Neural cell (in vitro differentiated cells): ENCODE results near the gene TRAK1. TPM values are rescaled to one million over a fixed set of nuclear protein-coding genes. Genes with fewer than 3 reads are reported as not detected.

ENCODE experiments used
- H2AFZ ChIP-seq: fragments of 200-600, 300-800 bp; sonication (generic), shearing (Covaris generic); 2 replicates; pipeline ENCODE4 v1.6.0; 2014; ENCODE audit warnings: low read depth, mild to moderate bottlenecking, antibody characterized with exemption, low read length, moderate library complexity
- H3F3A ChIP-seq: fragments of 200-600 bp; shearing (Covaris generic); 2 replicates; pipeline ENCODE4 v1.6.1; 2016; ENCODE audit warnings: mild to moderate bottlenecking, moderate library complexity, mixed read lengths, antibody characterized with exemption, low read length; ENCODE audit not compliant: insufficient read depth, poor library complexity, severe bottlenecking
- H3K27ac ChIP-seq: fragments of 200-600, 300-800 bp; sonication (generic), shearing (Covaris generic); 2 replicates; pipeline ENCODE4 v1.5.1; 2014; ENCODE audit warnings: mild to moderate bottlenecking, low read length, moderate library complexity
- H3K27me3 ChIP-seq: fragments of 300-800, 200-600 bp; sonication (generic), shearing (Covaris generic); 2 replicates; pipeline ENCODE4 v1.6.0; 2014; ENCODE audit warnings: mild to moderate bottlenecking, low read depth, low read length, moderate library complexity; ENCODE audit not compliant: insufficient read depth
- H3K36me3 ChIP-seq: fragments of 300-800, 200-600 bp; sonication (generic), shearing (Covaris generic); 2 replicates; pipeline ENCODE4 v1.5.1; 2014; ENCODE audit warnings: mild to moderate bottlenecking, antibody characterized with exemption, low read length, moderate library complexity; ENCODE audit not compliant: insufficient read depth
- H3K4me2 ChIP-seq: fragments of 300-800, 200-600 bp; sonication (generic), shearing (Covaris generic); 2 replicates; pipeline ENCODE4 v1.6.0; 2014; ENCODE audit warnings: mild to moderate bottlenecking, low read length
- H3K4me3 ChIP-seq: fragments of 300-800, 200-600 bp; sonication (generic), shearing (Covaris generic); 2 replicates; pipeline ENCODE4 v1.5.1; 2014; ENCODE audit warnings: mild to moderate bottlenecking, low read length, moderate library complexity
- H3K79me2 ChIP-seq: fragments of 200-600 bp; shearing (Covaris generic); replicated peaks from 2 replicates; pipeline ENCODE4 v1.6.0; 2014; ENCODE audit warnings: mild to moderate bottlenecking, low read length, moderate library complexity; ENCODE audit not compliant: insufficient read depth
- H3K9ac ChIP-seq: fragments of 300-800, 200-600 bp; sonication (generic), shearing (Covaris generic); 2 replicates; pipeline ENCODE4 v1.6.1; 2016; ENCODE audit warnings: mild to moderate bottlenecking, low read length, mixed read lengths
- H3K9me2 ChIP-seq: fragments of 200-600 bp; shearing (Covaris generic); 2 replicates; pipeline ENCODE4 v1.6.1; 2016; ENCODE audit warnings: mild to moderate bottlenecking, low read length, mixed read lengths; ENCODE audit not compliant: insufficient read depth
- H3K9me3 ChIP-seq: fragments of 200-600, 300-800 bp; sonication (generic), shearing (Covaris generic); 2 replicates; pipeline ENCODE4 v1.6.1; 2016; ENCODE audit warnings: mild to moderate bottlenecking, mixed run types, low read length, moderate library complexity, mixed read lengths
- H4K20me1 ChIP-seq: fragments of 200-600 bp; shearing (Covaris generic); 2 replicates; pipeline ENCODE4 v1.6.1; 2016; ENCODE audit warnings: mild to moderate bottlenecking, mixed run types; ENCODE audit not compliant: insufficient read depth
- CTCF ChIP-seq: fragments of 450-650 bp; IDR thresholded peaks from 2 replicates; pipeline ENCODE4 v1.5.1; 2014; ENCODE audit warnings: antibody characterized with exemption, mild to moderate bottlenecking, moderate library complexity; ENCODE audit not compliant: poor library complexity, severe bottlenecking
- EP300 ChIP-seq: fragments of 450-650 bp; conservative IDR thresholded peaks from 2 replicates; pipeline ENCODE4 v1.6.1; 2014; ENCODE audit warnings: antibody characterized with exemption, mild to moderate bottlenecking, moderate library complexity; ENCODE audit not compliant: poor library complexity, severe bottlenecking
- EZH2 ChIP-seq: fragments of 200-600, 300-800 bp; shearing (Covaris generic), sonication (generic); IDR thresholded peaks from 2 replicates; pipeline ENCODE4 v1.6.1; 2014; ENCODE audit warnings: antibody characterized with exemption, low read length, borderline replicate concordance, mild to moderate bottlenecking; ENCODE audit not compliant: insufficient read depth, poor library complexity, severe bottlenecking
- MXI1 ChIP-seq: fragments of 450-650 bp; conservative IDR thresholded peaks from 2 replicates; pipeline ENCODE4 v1.6.1; 2014; ENCODE audit warnings: antibody characterized with exemption, mild to moderate bottlenecking; ENCODE audit not compliant: poor library complexity, severe bottlenecking
- POLR2AphosphoS5 ChIP-seq: IDR thresholded peaks from 2 replicates; pipeline ENCODE4 v1.6.1; 2012
- RAD21 ChIP-seq: fragments of 450-650 bp; conservative IDR thresholded peaks from 2 replicates; pipeline ENCODE4 v1.6.1; 2014; ENCODE audit warnings: antibody characterized with exemption, mild to moderate bottlenecking, moderate library complexity
- REST ChIP-seq: IDR thresholded peaks from 2 replicates; pipeline ENCODE4 v1.6.1; 2012; ENCODE audit warnings: borderline replicate concordance
- SMC3 ChIP-seq: fragments of 450-650 bp; conservative IDR thresholded peaks from 2 replicates; pipeline ENCODE4 v1.6.1; 2014; ENCODE audit warnings: antibody characterized with exemption, mild to moderate bottlenecking, moderate library complexity; ENCODE audit not compliant: poor library complexity
- TAF1 ChIP-seq: IDR thresholded peaks from 2 replicates; pipeline ENCODE4 v1.6.1; 2012; ENCODE audit warnings: low read depth
- polyA plus RNA-seq: library from polyadenylated mRNA; depleted of rRNA; stranded (reverse); fragments of >200 nt; gene quantifications from 2 replicates; pipeline ENCODE4 v1.2.3, GENCODE V29; 2014

TRAK1 gene
- polyA plus RNA-seq, 1 donor from 2014 or later, result 34.7 TPM

- H3K4me3 ChIP-seq, result no peak overlapping the region
- no peak overlapping the region for H2AFZ ChIP-seq
- no peak overlapping the region for H3K9ac ChIP-seq
- no peak for TF ChIP-seq MXI1
- TF ChIP-seq REST, result no peak
- TF ChIP-seq POLR2AphosphoS5, result no peak
- no peak for TF ChIP-seq EZH2
- no peaks in the 10 kb centered on the region for H3K9me3 ChIP-seq
- H3K36me3 ChIP-seq, result no peaks in the 10 kb centered on the region
- no peak overlapping the region for H3K4me2 ChIP-seq
- peaks cover 2% of the 10 kb centered on the region for H3F3A ChIP-seq
- H3K9me2 ChIP-seq, result no peaks in the 10 kb centered on the region
- no peaks in the 10 kb centered on the region for H3K27me3 ChIP-seq
- peaks cover 39% of the 10 kb centered on the region for H3K79me2 ChIP-seq
- H3K27ac ChIP-seq, result no peak overlapping the region
- H4K20me1 ChIP-seq, result no peaks in the 10 kb centered on the region
These were observed 83.7 kb downstream of the TRAK1 start for GRCh38 chr3:42174679-42175385.

DNA sequence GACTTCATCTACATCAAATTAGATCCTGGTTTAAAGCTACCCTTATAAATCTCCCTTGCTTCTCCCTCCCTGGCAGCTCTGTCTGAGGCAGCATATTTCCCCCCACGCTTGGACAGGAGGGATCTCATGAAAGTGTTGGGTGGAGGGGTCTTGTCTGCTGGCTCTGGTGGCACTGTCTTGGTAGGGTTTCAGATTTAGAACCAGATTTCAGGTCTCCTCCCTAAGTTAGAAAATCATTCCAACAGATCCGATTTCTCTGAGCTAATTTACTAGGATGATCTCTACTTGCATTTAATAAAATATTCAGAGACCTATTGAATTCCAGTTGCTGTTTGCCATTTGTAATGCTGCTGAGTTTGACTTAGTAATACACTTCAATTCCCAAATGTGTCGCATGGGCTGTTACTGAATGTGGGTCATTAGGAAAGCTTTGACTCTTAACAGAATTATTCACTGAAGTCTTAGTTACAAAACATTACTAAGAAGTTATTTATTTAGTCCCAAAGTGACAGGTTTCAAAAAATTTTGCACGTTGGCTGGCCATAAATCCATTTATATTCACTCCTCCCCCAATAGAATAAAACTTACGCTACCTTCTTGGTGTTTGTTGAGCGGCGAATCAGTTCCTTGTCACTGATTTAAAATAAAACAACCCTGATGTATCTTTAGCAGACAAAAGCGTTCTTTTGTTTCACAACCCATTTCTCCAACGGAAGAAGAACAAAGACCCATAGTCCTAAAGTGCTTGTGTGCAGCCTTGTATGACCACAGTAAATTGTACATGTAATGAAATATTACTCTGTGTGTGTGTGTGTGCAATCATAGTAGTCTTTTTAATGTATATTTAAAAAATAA, 84.5 kb downstream of the TRAK1 start:
- Histone ChIP-seq H3K9me2 (no peaks in the 10 kb centered on the region), H3K4me3 (no peak overlapping the region), H4K20me1 (no peaks in the 10 kb centered on the region), H3F3A (peaks cover 2% of the 10 kb centered on the region), H3K36me3 (no peaks in the 10 kb centered on the region), H3K9ac (no peak overlapping the region), H3K79me2 (peaks cover 40% of the 10 kb centered on the region), H3K4me2 (no peak overlapping the region), H3K9me3 (no peaks in the 10 kb centered on the region), H3K27ac (no peak overlapping the region), H3K27me3 (no peaks in the 10 kb centered on the region), H2AFZ (no peak overlapping the region)
- no peak for TF ChIP-seq MXI1
- TF ChIP-seq EP300, result no peak
- no peak for TF ChIP-seq EZH2
- TF ChIP-seq RAD21, result no peak
- TF ChIP-seq SMC3, result no peak
- no peak for TF ChIP-seq POLR2AphosphoS5
- no peak for TF ChIP-seq REST
- no peak for TF ChIP-seq CTCF
- no peak for TF ChIP-seq TAF1
